GM23338 (cell line): ENCODE measurements around the gene MEOX2. TPM values are rescaled to one million over a fixed set of nuclear protein-coding genes. Genes with fewer than 3 reads are reported as not detected.

Source experiments
- ATAC-seq: fragments of 200-7000 bp; cut with Tn5 transposase; 3 replicates; pipeline ENCODE4 v1.9.1; 2020
- DNase-seq: peaks from one replicate; pipeline ENCODE4 v3.0.0-alpha.2; 2015; ENCODE audit warnings: low spot score
- H2AFZ ChIP-seq: fragments of 200-600 bp; sonication (generic); 2 replicates; pipeline ENCODE4 v1.8.0; 2016; ENCODE audit warnings: antibody characterized with exemption, mild to moderate bottlenecking, moderate library complexity
- H3F3A ChIP-seq: fragments of 200-600 bp; sonication (generic); replicated peaks from 2 replicates; pipeline ENCODE4 v1.8.0; 2017; ENCODE audit warnings: antibody characterized with exemption, mixed run types, low read depth
- H3K27ac ChIP-seq: fragments of 200-600 bp; sonication (generic); 2 replicates; pipeline ENCODE4 v1.6.1; 2016; ENCODE audit warnings: low read depth
- H3K27me3 ChIP-seq: fragments of 200-600 bp; sonication (generic); 2 replicates; pipeline ENCODE4 v1.8.0; 2016; ENCODE audit warnings: mild to moderate bottlenecking, mixed run types, moderate library complexity; ENCODE audit not compliant: insufficient read depth
- H3K36me3 ChIP-seq: fragments of 200-600 bp; sonication (generic); 2 replicates; pipeline ENCODE4 v1.8.0; 2016; ENCODE audit warnings: mild to moderate bottlenecking; ENCODE audit not compliant: insufficient read depth
- H3K4me1 ChIP-seq: fragments of 200-600 bp; sonication (generic); 2 replicates; pipeline ENCODE4 v1.8.0; 2016; ENCODE audit warnings: mild to moderate bottlenecking, moderate library complexity; ENCODE audit not compliant: insufficient read depth
- H3K4me2 ChIP-seq: fragments of 200-600 bp; sonication (generic); 2 replicates; pipeline ENCODE4 v1.7.1; 2017; ENCODE audit warnings: mixed run types
- H3K4me3 ChIP-seq: fragments of 200-600 bp; sonication (generic); 2 replicates; pipeline ENCODE4 v1.6.1; 2016; ENCODE audit warnings: mixed run types
- H3K79me2 ChIP-seq: fragments of 200-600 bp; sonication (generic); replicated peaks from 2 replicates; pipeline ENCODE4 v1.8.0; 2017; ENCODE audit warnings: mild to moderate bottlenecking; ENCODE audit not compliant: insufficient read depth
- H3K9me2 ChIP-seq: fragments of 200-600 bp; sonication (generic); 2 replicates; pipeline ENCODE4 v1.8.0; 2017; ENCODE audit not compliant: insufficient read depth
- H4K20me1 ChIP-seq: fragments of 200-600 bp; sonication (generic); replicated peaks from 2 replicates; pipeline ENCODE4 v1.8.0; 2017; ENCODE audit warnings: mild to moderate bottlenecking; ENCODE audit not compliant: insufficient read depth
- H3K27ac Mint-ChIP-seq: 2 replicates; pipeline ENCODE4 v1.8.0; 2020; ENCODE audit warnings: inconsistent platforms, mild to moderate bottlenecking, moderate library complexity, mixed read lengths
- H3K27me3 Mint-ChIP-seq: 3 replicates; pipeline ENCODE4 v1.8.0; 2022; ENCODE audit warnings: low read depth, mild to moderate bottlenecking, moderate library complexity, mixed read lengths, inconsistent platforms; ENCODE audit not compliant: insufficient read depth, poor library complexity
- H3K36me3 Mint-ChIP-seq: 3 replicates; pipeline ENCODE4 v1.8.0; 2021; ENCODE audit warnings: low read depth, mild to moderate bottlenecking, inconsistent platforms, moderate library complexity, mixed read lengths
- H3K4me1 Mint-ChIP-seq: 3 replicates; pipeline ENCODE4 v1.8.0; 2020; ENCODE audit warnings: mild to moderate bottlenecking, inconsistent platforms, mixed read lengths
- H3K4me3 Mint-ChIP-seq: 3 replicates; pipeline ENCODE4 v1.8.0; 2021; ENCODE audit warnings: moderate library complexity, mild to moderate bottlenecking, inconsistent platforms, mixed read lengths
- H3K9me3 Mint-ChIP-seq: 3 replicates; pipeline ENCODE4 v1.8.0; 2020; ENCODE audit warnings: moderate library complexity, mild to moderate bottlenecking, inconsistent platforms, mixed read lengths
- CREB1 ChIP-seq: fragments of 250-450 bp; sonication (Bioruptor Pico); IDR thresholded peaks from 2 replicates; pipeline ENCODE4 v1.5.0; 2020; ENCODE audit warnings: low read depth, mild to moderate bottlenecking, moderate library complexity
- CTCF ChIP-seq, 2 experiments: fragments of 200-600 bp in 1 of 2; sonication (generic) in 1 of 2; conservative IDR thresholded peaks; 2 replicates each; pipeline versions ENCODE4 v1.5.1 to v1.6.1; 2016 to 2017; ENCODE audit warnings: antibody characterized with exemption in 2 of 2, low read depth in 2 of 2, mild to moderate bottlenecking in 2 of 2, moderate library complexity in 1 of 2
- ETS1 ChIP-seq: IDR thresholded peaks from 2 replicates; pipeline ENCODE4 v1.6.1; 2016; ENCODE audit warnings: antibody characterized with exemption
- EZH2 ChIP-seq: fragments of 200-600 bp; sonication (generic); IDR thresholded peaks from one replicate; pipeline ENCODE4 v1.8.0; 2017; ENCODE audit warnings: antibody characterized with exemption, mild to moderate bottlenecking, low read depth; ENCODE audit not compliant: unreplicated experiment
- EZH2phosphoT487 ChIP-seq: fragments of 200-600 bp; sonication (generic); IDR thresholded peaks from one replicate; pipeline ENCODE4 v1.8.1; 2018; ENCODE audit warnings: antibody characterized with exemption; ENCODE audit not compliant: unreplicated experiment
- JUNB ChIP-seq: IDR thresholded peaks from one replicate; pipeline ENCODE4 v1.6.1; 2016; ENCODE audit warnings: antibody characterized with exemption; ENCODE audit not compliant: unreplicated experiment
- NANOG ChIP-seq: IDR thresholded peaks from 2 replicates; pipeline ENCODE4 v1.6.1; 2016; ENCODE audit warnings: antibody characterized with exemption, borderline replicate concordance
- POLR2AphosphoS5 ChIP-seq: IDR thresholded peaks from 2 replicates; pipeline ENCODE4 v1.6.1; 2016; ENCODE audit warnings: antibody characterized with exemption, low read depth
- REST ChIP-seq: IDR thresholded peaks from one replicate; pipeline ENCODE4 v1.6.1; 2018; ENCODE audit warnings: antibody characterized with exemption; ENCODE audit not compliant: unreplicated experiment
- STAT1 ChIP-seq: IDR thresholded peaks from one replicate; pipeline ENCODE4 v1.6.1; 2016; ENCODE audit warnings: antibody characterized with exemption; ENCODE audit not compliant: unreplicated experiment
- ZNF114 ChIP-seq: fragments of 250-450 bp; sonication (Bioruptor Pico); IDR thresholded peaks from 2 replicates; pipeline ENCODE4 v1.5.0; 2020; ENCODE audit warnings: mild to moderate bottlenecking, moderate library complexity
- ZNF331 ChIP-seq: fragments of 250-450 bp; sonication (Bioruptor Pico); IDR thresholded peaks from 2 replicates; pipeline ENCODE4 v1.5.0; 2020; ENCODE audit warnings: low read depth, mild to moderate bottlenecking, moderate library complexity
- polyA plus RNA-seq: library from polyadenylated mRNA; unstranded; fragments of >200 nt; fragmentation: Nextera tagmentation; extraction: Ambion mirVana; gene quantifications from 2 replicates; pipeline ENCODE4 v1.2.1, GENCODE V29; 2016
- total RNA-seq: library from RNA; depleted of rRNA; stranded (reverse); fragments of >200 nt; shearing (Covaris generic); gene quantifications from 2 replicates; pipeline ENCODE4 v1.2.3, GENCODE V29; 2014
- TF ChIP-seq, protein P1 (sequence below): fragments of 250-450 bp; sonication (Bioruptor Pico); IDR thresholded peaks from 2 replicates; pipeline ENCODE4 v1.5.0; 2020; ENCODE audit warnings: mild to moderate bottlenecking, moderate library complexity

Gene MEOX2
- total and polyA plus RNA-seq, 2 experiments from 2014 or later: 0.50 to 1.2 TPM

GRCh38 chr7:15678653-15679052 lies 7.8 kb downstream of the MEOX2 start:
- Histone ChIP-seq H3K4me2 (no peak overlapping the region), H2AFZ (no peak overlapping the region), H3K9me2 (no peaks in the 10 kb centered on the region), H3K79me2 (no peaks in the 10 kb centered on the region), H3K27me3 (peaks cover 6% of the 10 kb centered on the region), H3K4me3 (no peak overlapping the region), H3K36me3 (no peaks in the 10 kb centered on the region), H4K20me1 (no peaks in the 10 kb centered on the region), H3F3A (no peaks in the 10 kb centered on the region), H3K27ac (no peak overlapping the region), H3K4me1 (no peaks in the 10 kb centered on the region)
- Mint-ChIP-seq H3K4me3 (no peak overlapping the region), H3K36me3 (no peaks in the 10 kb centered on the region), H3K27me3 (no peaks in the 10 kb centered on the region), H3K27ac (no peak overlapping the region), H3K9me3 (no peaks in the 10 kb centered on the region), H3K4me1 (no peaks in the 10 kb centered on the region)
- ATAC-seq (no peak), DNase-seq (no peak)
- no peak for TF ChIP-seq REST
- TF ChIP-seq ETS1: no peak
- no peak for TF ChIP-seq CTCF (conservative IDR thresholded peaks at IDR 0.05; ENCODE audit: low read depth in 2 of 2)
- TF ChIP-seq CREB1 (CRISPR knock-in tag): no peak
- TF ChIP-seq STAT1: no peak
- TF ChIP-seq EZH2phosphoT487: no peak
- TF ChIP-seq, protein P1, sequence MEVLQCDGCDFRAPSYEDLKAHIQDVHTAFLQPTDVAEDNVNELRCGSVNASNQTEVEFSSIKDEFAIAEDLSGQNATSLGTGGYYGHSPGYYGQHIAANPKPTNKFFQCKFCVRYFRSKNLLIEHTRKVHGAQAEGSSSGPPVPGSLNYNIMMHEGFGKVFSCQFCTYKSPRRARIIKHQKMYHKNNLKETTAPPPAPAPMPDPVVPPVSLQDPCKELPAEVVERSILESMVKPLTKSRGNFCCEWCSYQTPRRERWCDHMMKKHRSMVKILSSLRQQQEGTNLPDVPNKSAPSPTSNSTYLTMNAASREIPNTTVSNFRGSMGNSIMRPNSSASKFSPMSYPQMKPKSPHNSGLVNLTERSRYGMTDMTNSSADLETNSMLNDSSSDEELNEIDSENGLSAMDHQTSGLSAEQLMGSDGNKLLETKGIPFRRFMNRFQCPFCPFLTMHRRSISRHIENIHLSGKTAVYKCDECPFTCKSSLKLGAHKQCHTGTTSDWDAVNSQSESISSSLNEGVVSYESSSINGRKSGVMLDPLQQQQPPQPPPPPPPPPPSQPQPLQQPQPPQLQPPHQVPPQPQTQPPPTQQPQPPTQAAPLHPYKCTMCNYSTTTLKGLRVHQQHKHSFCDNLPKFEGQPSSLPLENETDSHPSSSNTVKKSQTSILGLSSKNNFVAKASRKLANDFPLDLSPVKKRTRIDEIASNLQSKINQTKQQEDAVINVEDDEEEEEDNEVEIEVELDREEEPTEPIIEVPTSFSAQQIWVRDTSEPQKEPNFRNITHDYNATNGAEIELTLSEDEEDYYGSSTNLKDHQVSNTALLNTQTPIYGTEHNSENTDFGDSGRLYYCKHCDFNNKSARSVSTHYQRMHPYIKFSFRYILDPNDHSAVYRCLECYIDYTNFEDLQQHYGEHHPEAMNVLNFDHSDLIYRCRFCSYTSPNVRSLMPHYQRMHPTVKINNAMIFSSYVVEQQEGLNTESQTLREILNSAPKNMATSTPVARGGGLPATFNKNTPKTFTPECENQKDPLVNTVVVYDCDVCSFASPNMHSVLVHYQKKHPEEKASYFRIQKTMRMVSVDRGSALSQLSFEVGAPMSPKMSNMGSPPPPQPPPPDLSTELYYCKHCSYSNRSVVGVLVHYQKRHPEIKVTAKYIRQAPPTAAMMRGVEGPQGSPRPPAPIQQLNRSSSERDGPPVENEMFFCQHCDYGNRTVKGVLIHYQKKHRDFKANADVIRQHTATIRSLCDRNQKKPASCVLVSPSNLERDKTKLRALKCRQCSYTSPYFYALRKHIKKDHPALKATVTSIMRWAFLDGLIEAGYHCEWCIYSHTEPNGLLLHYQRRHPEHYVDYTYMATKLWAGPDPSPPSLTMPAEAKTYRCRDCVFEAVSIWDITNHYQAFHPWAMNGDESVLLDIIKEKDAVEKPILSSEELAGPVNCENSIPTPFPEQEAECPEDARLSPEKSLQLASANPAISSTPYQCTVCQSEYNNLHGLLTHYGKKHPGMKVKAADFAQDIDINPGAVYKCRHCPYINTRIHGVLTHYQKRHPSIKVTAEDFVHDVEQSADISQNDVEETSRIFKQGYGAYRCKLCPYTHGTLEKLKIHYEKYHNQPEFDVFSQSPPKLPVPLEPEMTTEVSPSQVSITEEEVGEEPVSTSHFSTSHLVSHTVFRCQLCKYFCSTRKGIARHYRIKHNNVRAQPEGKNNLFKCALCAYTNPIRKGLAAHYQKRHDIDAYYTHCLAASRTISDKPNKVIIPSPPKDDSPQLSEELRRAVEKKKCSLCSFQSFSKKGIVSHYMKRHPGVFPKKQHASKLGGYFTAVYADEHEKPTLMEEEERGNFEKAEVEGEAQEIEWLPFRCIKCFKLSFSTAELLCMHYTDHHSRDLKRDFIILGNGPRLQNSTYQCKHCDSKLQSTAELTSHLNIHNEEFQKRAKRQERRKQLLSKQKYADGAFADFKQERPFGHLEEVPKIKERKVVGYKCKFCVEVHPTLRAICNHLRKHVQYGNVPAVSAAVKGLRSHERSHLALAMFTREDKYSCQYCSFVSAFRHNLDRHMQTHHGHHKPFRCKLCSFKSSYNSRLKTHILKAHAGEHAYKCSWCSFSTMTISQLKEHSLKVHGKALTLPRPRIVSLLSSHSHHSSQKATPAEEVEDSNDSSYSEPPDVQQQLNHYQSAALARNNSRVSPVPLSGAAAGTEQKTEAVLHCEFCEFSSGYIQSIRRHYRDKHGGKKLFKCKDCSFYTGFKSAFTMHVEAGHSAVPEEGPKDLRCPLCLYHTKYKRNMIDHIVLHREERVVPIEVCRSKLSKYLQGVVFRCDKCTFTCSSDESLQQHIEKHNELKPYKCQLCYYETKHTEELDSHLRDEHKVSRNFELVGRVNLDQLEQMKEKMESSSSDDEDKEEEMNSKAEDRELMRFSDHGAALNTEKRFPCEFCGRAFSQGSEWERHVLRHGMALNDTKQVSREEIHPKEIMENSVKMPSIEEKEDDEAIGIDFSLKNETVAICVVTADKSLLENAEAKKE (CRISPR knock-in tag): no peak
- TF ChIP-seq NANOG: no peak
- no peak for TF ChIP-seq EZH2
- no peak for TF ChIP-seq POLR2AphosphoS5
- no peak for TF ChIP-seq JUNB
- TF ChIP-seq ZNF114 (CRISPR knock-in tag): no peak
- TF ChIP-seq ZNF331 (CRISPR knock-in tag): no peak
